Activated CD4-positive, CD25-positive, alpha-beta regulatory T cell treated with anti-CD3 and anti-CD28 coated beads, Interleukin-2, amount 50 U/mL, for 72 hours (primary cell): ENCODE data around the gene SMIM21.

Experiments
- DNase-seq: peaks from one replicate; pipeline ENCODE4 v3.0.0; 2021

The SMIM21 gene

DNA sequence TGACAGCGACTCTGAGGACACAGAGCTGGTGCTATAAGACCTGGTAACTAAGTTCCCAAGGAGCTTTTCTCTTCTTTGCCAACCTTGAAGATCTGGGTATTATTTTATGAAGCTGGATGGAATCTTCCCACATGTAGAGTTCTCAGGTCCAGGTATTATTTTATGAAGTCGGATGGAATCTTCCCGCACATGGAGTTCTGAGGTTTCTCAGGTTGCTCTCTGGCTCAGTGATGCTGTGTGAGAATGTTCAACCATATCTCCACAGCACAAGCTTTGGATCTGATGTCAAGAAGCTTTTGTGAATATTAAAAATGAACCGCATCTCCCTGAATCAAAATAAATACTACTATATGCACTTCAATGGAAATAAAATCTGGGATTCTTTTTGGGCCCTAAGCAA, at the start of gene SMIM21:
Gene SMIM21 (minus strand): TSS at position 101 of the 400 bp plus-strand sequence. CDS start 140 bp downstream, outside the sequence.
- no peak for DNase-seq

DNA sequence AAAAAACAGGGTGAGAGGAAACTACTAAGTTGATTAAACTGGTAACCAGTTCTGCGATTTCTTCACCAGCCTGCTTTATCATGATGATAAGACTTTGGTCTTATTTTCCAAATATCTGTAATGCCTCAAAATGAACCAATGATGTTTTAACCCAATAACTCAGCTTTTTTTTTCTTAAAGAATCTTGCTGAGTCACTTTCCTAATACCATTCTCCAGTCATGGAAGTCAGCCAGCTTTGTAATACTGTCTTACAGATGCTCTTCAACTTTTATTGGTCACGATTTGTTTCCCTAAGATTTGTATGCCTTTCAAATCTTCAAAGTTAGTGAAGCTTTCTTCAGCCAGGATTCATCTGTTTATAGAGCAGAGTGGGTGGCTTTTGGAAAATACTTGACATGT, 47.7 kb upstream of the SMIM21 start:
- DNase-seq, result no peak

DNA sequence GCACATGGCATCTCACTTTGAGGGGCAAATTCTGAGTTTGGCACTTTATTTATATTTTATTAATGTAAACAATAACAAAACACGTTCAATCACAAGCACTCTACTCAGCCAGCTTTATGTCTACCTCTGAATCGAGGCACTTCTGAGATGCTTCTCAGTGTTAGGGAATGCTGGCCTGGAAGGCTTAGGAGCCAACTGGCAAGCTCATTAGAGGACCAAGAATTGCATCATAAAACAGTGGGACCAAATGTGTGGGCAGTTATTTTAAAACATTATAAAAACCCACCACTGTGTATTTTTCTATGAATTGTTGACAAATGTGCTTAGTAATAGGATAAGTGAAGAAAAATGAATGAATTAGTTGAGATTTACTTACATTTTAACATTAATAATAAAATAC, 46.8 kb upstream of the SMIM21 start:
- no peak for DNase-seq

DNA sequence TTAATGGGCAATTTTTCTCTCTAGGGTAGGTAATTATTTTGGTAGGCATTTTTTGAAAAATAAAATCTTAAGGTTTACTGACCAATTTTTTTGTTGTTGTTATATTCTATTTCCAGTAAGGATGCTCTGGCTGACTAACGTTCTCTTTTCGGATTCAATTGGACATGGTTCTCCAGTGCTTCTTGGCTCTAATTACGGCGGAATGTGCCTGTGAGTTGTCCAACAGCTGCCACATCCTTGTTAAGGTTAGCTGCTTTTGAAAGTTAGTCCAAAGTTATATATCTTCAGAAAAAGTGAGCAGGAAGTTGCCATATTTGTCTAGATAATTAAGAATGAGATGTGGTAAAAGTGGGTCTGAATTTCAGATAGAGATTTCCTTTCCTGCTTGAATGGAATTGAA, 45.8 kb upstream of the SMIM21 start:
- no peak for DNase-seq

DNA sequence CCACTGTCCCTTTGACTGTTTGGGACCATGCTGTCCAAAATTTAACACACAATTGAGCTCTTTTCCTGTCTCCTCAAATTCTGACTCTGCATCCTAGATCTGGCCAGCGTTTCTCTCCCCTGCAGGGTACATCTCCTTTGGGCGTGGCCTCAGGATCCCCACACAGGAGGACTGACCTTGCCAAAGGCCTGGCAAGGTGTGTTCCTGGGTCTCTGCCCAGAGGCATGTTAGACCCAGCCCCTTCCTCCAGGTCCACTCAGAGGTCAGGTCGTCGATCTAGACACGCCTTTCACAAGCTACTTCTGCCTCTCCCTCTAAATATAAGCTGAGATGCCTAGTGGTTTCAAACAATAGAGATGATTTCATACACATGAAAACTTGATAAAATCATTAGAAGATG, 45.4 kb upstream of the SMIM21 start:
- no peak for DNase-seq

DNA sequence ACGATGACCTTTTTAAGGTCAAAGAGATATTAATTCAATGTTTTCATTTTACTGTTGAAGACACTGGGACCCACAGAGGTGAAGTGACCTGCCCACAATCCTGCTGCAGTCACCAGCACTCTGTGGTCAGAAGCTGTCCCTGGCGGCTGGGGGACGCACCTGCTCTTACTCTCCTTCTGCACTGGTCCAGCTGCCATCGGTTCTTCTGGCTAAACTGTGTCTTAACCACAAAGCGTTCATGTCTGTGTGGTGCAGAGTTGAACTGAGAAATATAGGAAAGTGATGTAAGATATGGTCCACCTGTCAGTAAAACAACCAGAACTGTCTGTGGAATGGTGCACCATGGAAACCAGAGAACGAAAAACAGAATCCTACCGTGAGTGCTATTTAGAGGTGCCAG, 44.9 kb upstream of the SMIM21 start:
- DNase-seq, result no peak

DNA sequence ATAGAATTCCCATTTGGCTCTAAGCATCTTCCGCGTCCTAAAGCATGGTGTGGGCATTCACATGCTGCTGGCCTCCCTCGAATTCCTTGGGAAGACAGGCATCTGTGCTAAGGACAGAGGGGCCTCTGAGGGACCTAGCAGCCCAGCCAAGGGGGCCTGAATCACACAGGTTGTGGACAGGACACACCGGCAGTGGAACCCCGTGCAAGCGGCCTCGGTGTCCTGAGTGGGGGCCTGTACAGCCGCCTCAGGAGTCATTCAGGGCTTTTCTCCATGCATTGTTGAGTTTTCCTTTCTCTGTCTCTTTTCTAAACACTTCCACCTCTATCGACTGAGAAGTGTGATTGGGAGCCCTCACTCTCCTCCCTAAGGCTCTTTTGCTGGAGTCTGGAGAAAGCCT, 44.3 kb upstream of the SMIM21 start:
- no peak for DNase-seq

DNA sequence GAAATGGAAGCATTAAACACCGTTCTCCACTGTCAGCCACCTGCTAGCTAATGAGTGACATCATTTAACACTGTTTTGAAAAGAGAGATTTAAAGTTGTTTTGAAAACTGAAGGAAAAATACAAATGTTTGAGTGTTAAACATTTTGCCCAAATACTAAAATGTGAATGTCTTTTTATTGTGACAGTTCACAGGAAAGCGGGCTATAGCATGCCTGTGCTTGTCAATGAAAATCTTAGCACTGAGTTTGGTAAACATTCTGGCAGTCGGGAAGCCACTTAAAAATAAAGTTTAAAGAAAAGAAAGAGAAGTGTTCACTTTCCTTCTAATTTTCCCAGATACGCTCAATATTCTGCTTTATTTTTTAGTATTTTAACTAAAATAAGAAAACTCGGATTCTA, 40.3 kb upstream of the SMIM21 start:
- no peak for DNase-seq

DNA sequence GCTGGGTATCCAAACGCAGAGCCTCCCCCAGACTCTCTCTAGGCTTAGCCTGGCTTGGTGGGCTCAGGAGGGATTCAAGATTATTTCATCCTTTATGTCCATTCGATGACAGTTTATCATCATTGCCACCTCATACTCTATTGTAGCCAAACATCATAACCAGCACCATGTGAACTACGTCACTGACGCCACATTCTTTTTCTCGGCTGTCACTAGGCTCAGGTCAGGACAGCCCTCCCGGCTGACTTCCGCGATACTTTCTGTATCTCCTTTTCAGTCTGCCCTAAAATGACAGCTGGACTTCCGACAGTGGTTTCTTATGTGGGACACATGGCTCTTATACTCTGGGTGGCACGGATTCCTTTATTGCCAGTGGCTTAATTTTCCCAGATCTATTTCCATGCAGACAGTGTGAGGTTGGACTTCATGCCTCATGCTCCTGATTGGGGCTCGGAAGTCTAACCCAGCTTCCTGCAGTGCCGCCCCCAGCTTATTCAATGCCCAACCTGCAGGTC, 39.8 kb upstream of the SMIM21 start:
- no peak for DNase-seq

DNA sequence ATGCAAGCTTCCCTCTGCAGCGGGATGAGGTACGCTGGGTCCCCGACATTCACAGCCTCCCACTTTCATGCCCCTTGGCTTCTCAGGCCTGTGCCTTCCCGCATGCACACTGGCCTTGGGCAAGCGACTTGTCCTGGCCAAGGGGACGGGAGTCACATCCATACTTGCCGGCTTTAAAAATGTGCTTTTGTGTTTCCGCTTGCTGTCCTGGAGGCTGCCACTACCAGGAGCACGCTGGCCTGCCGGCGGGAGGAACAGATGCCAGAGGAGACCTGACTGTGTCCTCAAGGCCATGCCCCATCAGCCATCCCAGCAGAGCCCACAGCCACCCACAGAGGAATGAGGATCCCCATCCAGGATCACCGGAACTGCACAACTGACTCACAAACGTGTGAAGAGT, 36.9 kb upstream of the SMIM21 start:
- no peak for DNase-seq

DNA sequence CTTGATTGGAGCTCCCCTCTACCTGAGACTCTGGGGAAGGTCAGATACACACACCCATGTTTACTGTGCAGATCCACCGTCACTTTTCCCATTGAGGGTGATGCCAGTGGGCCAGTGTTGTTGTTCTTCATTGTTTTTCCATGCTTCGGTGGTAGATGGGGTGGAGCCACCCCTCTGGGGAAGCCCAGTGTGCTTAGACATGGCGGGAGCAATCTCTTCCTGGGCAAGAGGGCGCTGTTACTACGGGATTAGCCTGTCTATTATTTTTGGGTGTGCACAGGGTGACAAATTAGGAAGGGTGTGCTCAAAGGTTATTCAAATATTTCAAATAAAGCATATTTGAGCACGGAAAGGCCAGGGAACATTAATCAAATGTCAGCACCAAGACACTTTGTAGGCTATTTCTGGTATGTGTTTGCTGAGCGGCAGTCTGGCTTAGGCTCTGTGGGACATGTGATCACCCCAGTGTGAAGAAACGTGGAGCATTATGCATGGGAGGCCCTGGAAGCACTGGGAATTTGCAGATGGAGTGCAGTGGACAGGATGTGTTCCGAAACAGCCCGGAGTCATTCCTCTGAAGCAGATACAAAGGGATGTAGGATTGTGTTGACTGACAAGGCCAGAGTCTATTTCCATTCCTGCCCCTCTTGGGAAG, 34.8 kb upstream of the SMIM21 start:
- DNase-seq, result no peak

DNA sequence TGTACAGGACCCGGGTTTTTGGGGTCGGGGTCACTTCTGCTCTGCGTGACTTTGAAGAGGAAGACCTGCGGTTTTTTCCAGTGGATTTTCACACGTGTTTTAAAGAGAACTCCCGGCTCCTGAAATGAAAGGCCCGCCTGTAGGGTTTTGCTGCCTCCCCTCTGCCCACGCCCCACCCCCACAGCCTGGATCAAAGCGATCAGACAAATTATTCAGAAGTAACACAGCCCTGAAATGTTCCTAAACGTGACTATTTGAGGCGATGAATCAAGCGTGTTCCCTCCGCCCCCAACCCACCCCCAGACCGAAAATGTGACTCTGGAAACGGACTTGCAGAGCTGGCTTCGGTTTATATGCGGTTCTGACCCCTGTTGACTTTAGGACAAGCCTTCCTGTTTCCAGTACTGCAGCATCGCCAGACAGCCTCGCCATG, 28.7 kb upstream of the SMIM21 start:
- DNase-seq, result no peak

DNA sequence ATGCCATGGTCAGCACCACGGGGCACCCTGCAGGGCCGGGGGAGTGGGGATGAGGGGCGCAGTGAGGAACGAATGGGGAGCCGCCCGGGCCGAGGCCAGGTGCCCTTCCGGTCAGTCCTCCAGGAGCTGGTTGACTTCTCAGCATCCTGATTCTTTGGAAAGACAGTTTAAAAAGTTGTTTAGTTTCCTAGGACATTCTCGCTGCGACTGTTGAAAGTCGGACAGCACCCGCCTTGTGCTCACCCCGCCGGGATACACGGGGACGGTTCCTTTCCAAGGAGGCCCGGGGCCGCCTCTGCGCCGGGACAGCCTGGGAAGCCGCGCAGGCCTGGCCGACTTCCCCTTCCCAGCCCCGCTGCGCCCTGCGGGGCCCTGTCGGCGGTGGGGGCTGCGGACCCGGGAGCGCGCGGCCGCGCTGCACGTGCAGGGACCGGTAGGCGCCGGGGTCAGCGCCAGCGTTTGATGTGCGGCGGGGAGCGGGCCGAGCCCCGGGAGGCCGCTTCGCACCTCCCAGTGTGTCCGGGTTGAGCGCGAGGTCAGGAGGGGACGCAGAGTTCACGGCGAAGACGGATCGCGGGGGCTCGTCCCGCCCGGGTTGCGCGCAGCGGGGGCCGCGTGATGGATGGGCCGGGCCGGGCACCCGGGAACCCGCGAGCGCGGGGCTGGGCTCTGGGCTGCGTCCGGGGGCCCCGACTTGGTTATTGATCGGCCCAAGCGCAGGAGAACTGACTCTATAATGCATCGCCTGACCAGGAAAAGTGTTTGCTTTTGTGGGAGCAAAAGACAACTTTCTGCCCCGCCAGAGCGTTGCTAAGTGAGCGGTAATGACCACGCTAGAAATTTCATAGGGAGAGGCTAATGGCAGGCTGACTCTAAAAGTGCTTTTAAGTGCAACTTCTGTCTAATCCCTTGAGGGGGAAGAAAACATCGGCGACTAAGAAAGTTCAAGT, 28.0 kb upstream of the SMIM21 start:
- DNase-seq, result no peak

DNA sequence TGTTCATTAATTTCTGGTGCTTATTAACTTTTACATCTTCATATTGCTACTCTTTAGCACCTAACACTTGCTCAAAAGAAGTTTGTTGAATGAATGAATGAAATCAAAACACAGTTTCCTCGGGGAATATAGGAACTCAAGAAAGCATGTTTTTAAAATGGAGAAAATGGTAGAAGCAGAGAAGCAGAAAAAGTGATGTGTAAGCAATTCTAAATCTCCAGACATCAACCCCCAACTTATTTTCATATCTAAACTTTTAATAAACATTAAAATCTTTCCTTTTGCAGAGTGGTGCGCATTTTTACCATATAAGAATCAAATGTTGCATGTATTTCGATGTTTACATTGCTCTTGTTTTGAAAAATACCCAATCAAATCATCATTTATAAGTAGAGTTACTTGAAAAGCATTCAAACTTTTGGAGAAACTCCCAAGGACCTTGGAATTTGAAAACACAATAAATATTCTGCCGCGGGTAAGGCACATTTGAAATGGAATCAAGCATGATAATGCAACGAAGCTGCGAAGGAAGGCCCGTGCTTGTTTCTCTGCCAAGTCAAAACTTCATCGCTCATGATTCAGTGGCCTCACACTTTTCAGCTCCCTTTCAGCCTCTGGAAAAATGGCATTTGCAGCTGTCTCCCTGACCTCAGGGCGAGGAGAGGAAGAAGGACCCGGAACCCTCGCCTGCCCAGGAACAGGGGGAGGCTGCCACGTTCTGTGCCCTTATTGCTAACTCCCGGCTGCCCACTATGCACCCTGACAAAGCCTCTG, 26.7 kb upstream of the SMIM21 start:
- DNase-seq, result no peak

DNA sequence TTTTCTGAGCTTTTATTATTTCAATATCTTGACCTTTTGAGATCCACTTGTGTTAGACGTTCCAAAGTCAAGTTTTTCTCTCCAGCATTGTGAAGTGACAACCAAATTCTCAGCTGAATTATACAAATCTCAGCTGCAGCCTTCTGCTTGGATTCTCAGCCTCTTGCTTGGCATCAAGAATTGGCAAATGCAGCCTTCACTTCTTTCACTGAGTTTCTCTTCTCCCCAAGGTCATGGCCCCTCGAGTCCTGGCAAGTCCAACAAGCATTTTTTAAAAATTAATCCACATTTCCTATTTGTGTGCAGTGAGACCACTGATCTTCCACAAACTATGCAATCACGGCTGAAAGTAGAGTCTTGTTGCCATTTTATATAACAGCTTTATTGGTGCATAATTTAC, 23.4 kb upstream of the SMIM21 start:
- DNase-seq, result no peak

DNA sequence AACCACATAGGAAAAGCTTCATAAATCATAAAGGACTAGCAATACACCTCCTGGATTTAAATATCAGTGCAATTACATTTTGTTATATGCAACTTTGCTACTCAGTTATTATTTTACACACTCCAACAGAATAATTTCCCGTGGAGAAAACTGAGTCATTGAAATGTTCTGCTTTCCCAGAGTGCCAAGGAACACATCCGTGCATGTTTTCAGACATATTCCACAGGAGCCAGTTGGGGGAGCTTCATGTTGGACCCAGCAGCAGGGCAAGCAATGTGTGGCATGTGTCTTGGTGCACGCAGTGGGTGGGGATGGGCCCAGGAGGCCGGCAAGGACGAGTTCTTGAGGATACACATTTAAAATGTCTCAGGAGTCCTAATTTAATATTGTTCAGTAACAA, 14.4 kb upstream of the SMIM21 start:
- DNase-seq, result no peak

DNA sequence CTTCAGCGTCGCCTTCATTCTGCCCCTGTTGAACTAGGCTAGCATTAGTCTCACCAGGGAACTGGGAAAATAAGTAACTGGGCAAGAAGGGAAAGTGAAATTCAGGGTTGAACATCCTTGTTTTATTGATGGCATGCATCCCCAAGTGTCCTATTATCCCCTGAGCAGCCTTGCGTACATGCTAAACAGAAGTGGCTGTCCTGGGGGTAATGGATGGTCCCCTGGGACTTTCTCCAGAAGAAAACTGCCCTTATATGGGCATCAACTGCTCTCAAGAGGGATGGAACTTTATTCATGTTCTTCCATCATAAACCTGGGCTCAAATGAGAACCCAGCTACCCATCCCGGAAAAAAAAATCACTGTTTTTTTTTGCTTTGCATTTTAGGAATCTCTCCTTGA, 11.8 kb upstream of the SMIM21 start:
- DNase-seq, result no peak

DNA sequence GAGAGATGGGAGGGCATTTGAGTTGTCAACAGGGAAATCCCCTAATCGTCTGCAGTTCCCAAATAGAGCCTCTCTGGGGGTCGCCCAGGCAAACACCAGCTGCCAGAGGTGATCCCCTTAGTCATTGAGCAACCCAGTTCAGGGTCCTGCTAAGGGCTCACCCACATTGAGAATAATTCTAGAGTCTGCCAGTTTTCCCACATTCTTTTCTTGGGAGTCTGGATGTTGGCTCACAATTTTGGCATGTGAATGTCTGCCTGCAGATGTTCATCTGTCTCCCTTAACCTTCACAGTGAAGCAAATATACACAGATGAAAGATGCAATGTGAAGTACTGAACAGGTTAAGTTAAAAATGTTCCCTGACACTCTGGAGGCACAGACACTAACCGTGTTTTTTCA, 11.4 kb upstream of the SMIM21 start:
- no peak for DNase-seq

DNA sequence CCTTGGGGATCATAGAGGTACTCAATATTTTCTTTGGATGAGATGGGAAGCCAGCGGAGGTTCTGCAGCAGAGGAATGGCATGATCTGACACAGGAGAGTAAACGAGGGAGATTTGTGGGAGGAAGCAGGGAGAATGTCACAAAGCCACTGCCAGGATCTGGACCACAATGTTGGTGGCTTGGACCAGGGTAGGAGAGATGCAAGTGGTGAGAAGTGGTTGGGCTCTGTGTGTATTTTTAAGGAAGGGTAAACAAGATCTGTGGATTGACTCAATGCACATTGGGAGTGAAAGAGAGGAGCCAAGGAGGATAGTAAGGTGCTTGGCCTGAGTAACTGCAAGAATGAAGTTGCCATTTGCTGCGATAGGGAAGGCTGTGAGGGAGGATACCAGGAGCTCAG, 10.5 kb upstream of the SMIM21 start:
- no peak for DNase-seq

DNA sequence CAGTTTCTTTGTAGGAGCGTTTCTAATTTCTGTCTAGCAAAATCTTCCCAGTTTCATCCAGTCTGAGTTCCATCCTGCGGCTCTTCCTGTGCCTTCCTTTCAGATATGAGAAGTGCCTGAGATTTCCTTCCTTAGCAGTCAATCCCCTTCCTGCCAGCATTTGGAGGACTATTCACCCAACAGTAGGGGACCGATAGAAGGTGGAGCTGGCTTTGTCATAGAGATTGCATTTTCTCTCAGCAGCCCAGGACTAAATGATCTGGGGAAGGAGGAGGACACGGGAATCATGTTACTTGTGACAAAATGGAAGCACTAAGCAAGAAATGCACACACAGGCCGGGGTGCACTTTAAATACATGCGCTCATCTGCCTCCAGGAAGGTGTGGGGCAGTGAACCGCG, 5.6 kb upstream of the SMIM21 start:
- no peak for DNase-seq

DNA sequence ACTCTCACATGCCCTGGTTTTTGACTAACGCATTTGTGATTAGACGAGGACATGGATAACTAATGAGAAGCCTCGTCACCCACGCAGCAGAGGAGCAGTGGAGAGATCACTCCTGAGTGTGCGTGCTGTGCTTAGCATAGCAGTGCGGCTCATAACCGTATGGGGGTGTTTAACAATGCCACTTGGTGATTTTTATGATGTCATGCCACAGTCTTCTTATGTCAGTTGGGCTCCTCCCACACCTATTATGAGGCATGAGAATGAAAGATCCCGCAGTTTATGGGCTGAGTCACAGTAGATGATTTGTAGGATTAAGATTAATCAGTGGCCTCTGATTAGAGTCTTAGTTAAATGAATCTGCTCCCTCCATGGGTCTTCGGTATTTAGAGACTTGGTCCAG, 2.5 kb upstream of the SMIM21 start:
- DNase-seq, result no peak

DNA sequence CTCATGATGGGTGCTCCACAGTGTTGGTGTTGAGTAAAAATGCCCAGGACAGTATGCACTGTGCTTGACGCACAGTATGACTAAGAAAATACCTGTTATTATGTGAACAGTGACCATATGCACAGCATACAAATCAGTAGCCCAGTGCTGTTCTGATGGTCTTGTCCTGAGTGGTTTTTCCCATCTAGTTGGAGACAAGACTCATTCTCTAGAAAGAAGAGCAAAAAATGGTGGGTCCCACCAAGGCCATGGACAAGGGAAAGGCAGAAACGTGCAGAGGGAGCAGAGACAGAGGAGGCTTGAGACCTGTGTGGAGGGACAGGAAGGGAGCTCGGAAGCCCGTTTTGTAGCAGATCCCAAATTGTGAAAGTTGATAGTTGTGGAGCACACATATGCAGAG, 987 bp upstream of the SMIM21 start:
- DNase-seq, result no peak

DNA sequence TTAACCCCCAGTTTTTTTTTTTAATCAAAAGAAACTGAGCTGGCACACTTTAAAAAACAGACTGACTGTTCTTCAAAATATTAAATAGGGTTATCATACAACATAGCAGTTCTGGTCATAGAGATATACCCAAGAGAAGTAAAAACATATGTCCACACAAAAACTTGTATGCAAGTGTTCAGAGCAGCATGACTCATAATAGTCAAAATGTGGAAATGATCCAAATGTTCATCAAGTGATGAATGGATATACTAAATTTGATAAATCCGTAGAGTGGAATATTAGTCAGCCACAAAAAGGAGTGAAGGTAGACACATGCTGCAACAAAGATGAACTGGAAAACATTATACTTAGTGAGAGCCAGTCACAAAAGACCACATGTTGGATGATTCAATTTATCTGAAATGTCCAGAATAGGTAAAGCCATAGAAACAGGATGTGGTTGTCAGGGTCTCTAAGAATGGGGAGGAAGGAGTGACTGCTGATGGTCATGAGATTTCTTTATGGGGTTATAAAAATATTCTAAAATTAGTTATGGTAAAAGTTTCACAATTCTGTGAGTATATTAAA, 5.1 kb downstream of the SMIM21 start:
- DNase-seq, result no peak
